SK-N-SH (cell line): ENCODE measurements around the gene ACAP3. TPM values are rescaled to one million over a fixed set of nuclear protein-coding genes. Genes with fewer than 3 reads are reported as not detected.
A peak's percentile ranks its signal among the peaks of the same experiment; 100 is the strongest.
"Not testable (repeated sequence)": the region's sequence is repeated elsewhere in the genome, so short reads cannot be mapped to it uniquely, and the experiment has no call there.

Experiments
- CTCF ChIA-PET: fragments of 300-600, 350-600 bp; formaldehyde crosslinking; extraction: SDS; loops from one replicate; lab custom pipeline; 2021; lab: Yijun Ruan, JAX
- POLR2A ChIA-PET: fragments of 350-600 bp; sonication (Branson Sonifier 250); formaldehyde crosslinking; extraction: SDS; loops from one replicate; lab custom pipeline; 2020; ENCODE audit warnings: antibody characterized with exemption, inconsistent platforms; lab: Yijun Ruan, JAX
- DNase-seq: peaks from one replicate; pipeline ENCODE4 v3.0.0; 2012
- H2AFZ ChIP-seq: fragments of 200-600 bp; sonication (generic); 2 replicates; pipeline ENCODE4 v1.8.1; 2016; ENCODE audit warnings: antibody characterized with exemption, mild to moderate bottlenecking, low read depth
- H3F3A ChIP-seq: fragments of 200-600 bp; sonication (generic); replicated peaks from 2 replicates; pipeline ENCODE3; 2016; ENCODE audit warnings: antibody characterized with exemption, mild to moderate bottlenecking; ENCODE audit not compliant: insufficient read depth
- H3K27ac ChIP-seq, 2 experiments: fragments of 200-500 bp in 1 of 2; fragments of 200-600 bp in 1 of 2; sonication (Bioruptor generic) in 1 of 2; sonication (generic), shearing (Covaris generic) in 1 of 2; 2 replicates each; pipeline versions ENCODE4 v1.5.1 to v1.6.1; 2014 to 2016; ENCODE audit warnings: low read depth in 2 of 2, inconsistent platforms in 1 of 2, low read length in 1 of 2, mild to moderate bottlenecking in 1 of 2, mixed read lengths in 1 of 2
- H3K27me3 ChIP-seq: fragments of 200-600 bp; sonication (generic), shearing (Covaris generic); 2 replicates; pipeline ENCODE4 v1.6.1; 2016; ENCODE audit warnings: mixed run types; ENCODE audit not compliant: insufficient read depth
- H3K36me3 ChIP-seq, 2 experiments: fragments of 200-500 bp in 1 of 2; fragments of 200-600 bp in 1 of 2; sonication (Bioruptor generic) in 1 of 2; sonication (generic) in 1 of 2; replicated peaks in 1 of 2; 2 replicates each; pipeline versions ENCODE3 to v1.5.1; 2014 to 2016; ENCODE audit warnings: low read length in 1 of 2, mild to moderate bottlenecking in 1 of 2; ENCODE audit not compliant: insufficient read depth in 2 of 2, control insufficient read depth in 1 of 2
- H3K4me1 ChIP-seq, 2 experiments: fragments of 200-500 bp in 1 of 2; fragments of 200-600 bp in 1 of 2; sonication (Bioruptor generic) in 1 of 2; sonication (generic), shearing (Covaris generic) in 1 of 2; 2 replicates each; pipeline versions ENCODE4 v1.5.1 to v1.6.1; 2014 to 2016; ENCODE audit warnings: low read depth in 1 of 2, low read length in 1 of 2, mixed run types in 1 of 2; ENCODE audit not compliant: insufficient read depth in 2 of 2, control insufficient read depth in 1 of 2
- H3K4me2 ChIP-seq: fragments of 200-600 bp; sonication (generic), shearing (Covaris generic); 2 replicates; pipeline ENCODE4 v1.6.1; 2017; ENCODE audit warnings: mixed run types
- H3K4me3 ChIP-seq, 2 experiments: fragments of 200-500 bp in 1 of 2; fragments of 200-600 bp in 1 of 2; sonication (Bioruptor generic) in 1 of 2; sonication (generic), shearing (Covaris generic) in 1 of 2; 2 replicates each; pipeline versions ENCODE4 v1.5.1 to v1.8.1; 2014 to 2016; ENCODE audit warnings: low read depth in 2 of 2, inconsistent platforms in 1 of 2, low read length in 1 of 2, mild to moderate bottlenecking in 1 of 2, mixed read lengths in 1 of 2, moderate library complexity in 1 of 2
- H3K79me2 ChIP-seq: fragments of 200-600 bp; sonication (generic); 2 replicates; pipeline ENCODE4 v1.8.1; 2017; ENCODE audit warnings: mild to moderate bottlenecking; ENCODE audit not compliant: insufficient read depth
- H3K9ac ChIP-seq: fragments of 200-600 bp; sonication (generic); 2 replicates; pipeline ENCODE4 v1.6.1; 2017; ENCODE audit warnings: mixed run types
- H3K9me2 ChIP-seq: fragments of 200-600 bp; sonication (generic); 2 replicates; pipeline ENCODE4 v1.6.1; 2017; ENCODE audit warnings: mixed run types
- H3K9me3 ChIP-seq: fragments of 200-600 bp; sonication (generic); 2 replicates; pipeline ENCODE4 v1.6.1; 2017; ENCODE audit warnings: mixed run types, mild to moderate bottlenecking, moderate library complexity
- H4K20me1 ChIP-seq: fragments of 200-600 bp; sonication (generic); 2 replicates; pipeline ENCODE4 v1.6.1; 2017; ENCODE audit warnings: mild to moderate bottlenecking, mixed run types; ENCODE audit not compliant: insufficient read depth
- FOXM1 ChIP-seq: IDR thresholded peaks from 2 replicates; pipeline ENCODE4 v1.4.0; 2012; ENCODE audit warnings: low read depth, mild to moderate bottlenecking
- NFIC ChIP-seq: IDR thresholded peaks from 2 replicates; pipeline ENCODE4 v1.4.0; 2012; ENCODE audit warnings: borderline replicate concordance
- RAD21 ChIP-seq: IDR thresholded peaks from 2 replicates; pipeline ENCODE4 v1.6.1; 2012; ENCODE audit warnings: mild to moderate bottlenecking, low read length
- RFX5 ChIP-seq: IDR thresholded peaks from 2 replicates; pipeline ENCODE4 v1.6.1; 2012; ENCODE audit warnings: mild to moderate bottlenecking, improper control_type of control experiment, low read length
- RXRA ChIP-seq: IDR thresholded peaks from 2 replicates; pipeline ENCODE4 v1.4.0; 2012; ENCODE audit warnings: low read depth, mild to moderate bottlenecking, borderline replicate concordance
- TCF12 ChIP-seq: IDR thresholded peaks from 2 replicates; pipeline ENCODE4 v1.4.0; 2012
- YY1 ChIP-seq: IDR thresholded peaks from 2 replicates; pipeline ENCODE4 v1.4.0; 2012; ENCODE audit warnings: low read depth, mild to moderate bottlenecking
- WGBS: methylation state at CpG from one replicate; pipeline ENCODE4 v1.1.6; 2017; ENCODE audit warnings: low lambda C conversion rate; 5-methylcytosine and 5-hydroxymethylcytosine counted together
- polyA plus RNA-seq, 3 experiments: library from polyadenylated mRNA; depleted of rRNA; stranded (reverse); fragments of >200 nt; gene quantifications; 2 replicates each; pipeline ENCODE4 v1.2.3, GENCODE V29; 2012
- TF ChIP-seq, protein P1 (sequence below): fragments of 150-350 bp; IDR thresholded peaks from 2 replicates; pipeline ENCODE4 v1.6.1; 2016; ENCODE audit warnings: mild to moderate bottlenecking, low read depth, low read length
- TF ChIP-seq, protein P2 (sequence below): IDR thresholded peaks from 2 replicates; pipeline ENCODE4; 2012
- TF ChIP-seq, protein P3 (sequence below): IDR thresholded peaks from 2 replicates; pipeline ENCODE4 v1.6.1; 2012; ENCODE audit warnings: mild to moderate bottlenecking, low read depth, low read length, moderate library complexity
- TF ChIP-seq, protein P4 (sequence below): IDR thresholded peaks from 2 replicates; pipeline ENCODE4 v1.4.0; 2012; ENCODE audit warnings: low read depth, borderline replicate concordance
- TF ChIP-seq, protein P5 (sequence below): IDR thresholded peaks from 2 replicates; pipeline ENCODE4 v1.4.0; 2012; ENCODE audit warnings: low read depth

Gene ACAP3
- polyA plus RNA-seq, 1 of the 3 experiments (the other 2 are of a cell fraction): 51.7 TPM

DNA sequence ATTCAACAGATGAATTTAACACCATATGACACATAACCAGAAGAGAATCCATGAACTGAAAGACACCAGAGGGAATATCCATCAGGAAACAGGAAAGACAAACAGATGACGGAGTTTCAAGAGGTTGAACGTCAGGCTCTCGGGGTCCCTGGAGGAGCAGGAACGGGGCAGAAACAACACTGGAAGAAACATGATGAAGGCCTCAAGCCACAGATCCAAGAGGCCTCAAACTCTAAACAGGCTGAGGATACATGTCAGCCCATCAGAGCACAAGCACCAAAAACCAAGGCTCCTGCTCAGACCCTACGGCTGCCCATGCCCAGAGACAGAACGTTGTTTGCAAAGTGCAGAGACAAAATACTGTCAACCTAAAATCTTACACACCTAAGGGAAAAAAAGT, 9.7 kb upstream of the ACAP3 start:
- ChIA-PET CTCF (no interaction called here), POLR2A (no interaction called here)
- peaks cover 69% of the 10 kb centered on the region for H3K79me2 ChIP-seq

DNA sequence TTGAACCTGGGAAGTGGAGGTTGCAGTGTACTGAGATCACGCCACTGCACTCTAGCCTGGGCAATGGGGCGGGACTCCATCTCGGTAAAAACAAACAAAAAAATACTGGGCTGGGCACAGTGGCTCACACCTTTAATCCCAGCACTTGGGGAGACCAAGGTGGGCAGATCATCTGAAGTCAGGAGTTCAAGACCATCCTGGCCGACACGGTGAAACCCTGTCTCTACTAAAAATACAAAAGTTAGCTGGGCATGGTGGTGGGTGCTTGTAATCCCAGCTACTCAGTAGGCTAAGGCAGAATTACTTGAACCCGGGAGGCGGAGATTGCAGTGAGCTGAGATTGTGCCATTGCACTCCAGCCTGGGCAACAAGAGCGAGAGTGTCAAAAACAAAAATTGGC, 8.5 kb upstream of the ACAP3 start:
- peaks cover 14% of the 10 kb centered on the region for H3F3A ChIP-seq
- POLR2A ChIA-PET: interaction anchor here (1.1 kb wide), 1 partner anchor 85 kb away, joined by 3 read pairs; no protein-coding TSS in a partner anchor
- H3K9ac ChIP-seq, H2AFZ ChIP-seq, CTCF ChIA-PET, H3K9me3 ChIP-seq, DNase-seq, H3K27me3 ChIP-seq, H3K9me2 ChIP-seq, H3K4me2 ChIP-seq, H3K4me1 ChIP-seq, H3K4me3 ChIP-seq, H3K27ac ChIP-seq: not testable (repeated sequence)
- peaks cover 12 to 62% of the 10 kb centered on the region in 2 experiments for H3K36me3 ChIP-seq
- WGBS: 90% methylated on average over 8 of the region's 8 CpGs
- peaks cover 41% of the 10 kb centered on the region for H4K20me1 ChIP-seq
- H3K79me2 ChIP-seq: peaks cover 58% of the 10 kb centered on the region

More for the DNA sequence above, 9.7 kb upstream of the ACAP3 start:
- H2AFZ ChIP-seq: no peak overlapping the region
- peaks cover 51% of the 10 kb centered on the region for H4K20me1 ChIP-seq
- no peaks in the 10 kb centered on the region for H3K9me3 ChIP-seq
- no peaks in the 10 kb centered on the region for H3K9me2 ChIP-seq
- no peak for DNase-seq
- peak overlapping the region in 1 of 2 experiments; percentile 86; a peak in 2 of 4 replicates for H3K27ac ChIP-seq
- TF ChIP-seq NFIC (no peak), YY1 (no peak), RXRA (no peak), FOXM1 (no peak), TCF12 (no peak), RAD21 (no peak), RFX5 (no peak)
- TF ChIP-seq, protein P1, sequence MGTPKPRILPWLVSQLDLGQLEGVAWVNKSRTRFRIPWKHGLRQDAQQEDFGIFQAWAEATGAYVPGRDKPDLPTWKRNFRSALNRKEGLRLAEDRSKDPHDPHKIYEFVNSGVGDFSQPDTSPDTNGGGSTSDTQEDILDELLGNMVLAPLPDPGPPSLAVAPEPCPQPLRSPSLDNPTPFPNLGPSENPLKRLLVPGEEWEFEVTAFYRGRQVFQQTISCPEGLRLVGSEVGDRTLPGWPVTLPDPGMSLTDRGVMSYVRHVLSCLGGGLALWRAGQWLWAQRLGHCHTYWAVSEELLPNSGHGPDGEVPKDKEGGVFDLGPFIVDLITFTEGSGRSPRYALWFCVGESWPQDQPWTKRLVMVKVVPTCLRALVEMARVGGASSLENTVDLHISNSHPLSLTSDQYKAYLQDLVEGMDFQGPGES: no peak
- TF ChIP-seq, protein P2, sequence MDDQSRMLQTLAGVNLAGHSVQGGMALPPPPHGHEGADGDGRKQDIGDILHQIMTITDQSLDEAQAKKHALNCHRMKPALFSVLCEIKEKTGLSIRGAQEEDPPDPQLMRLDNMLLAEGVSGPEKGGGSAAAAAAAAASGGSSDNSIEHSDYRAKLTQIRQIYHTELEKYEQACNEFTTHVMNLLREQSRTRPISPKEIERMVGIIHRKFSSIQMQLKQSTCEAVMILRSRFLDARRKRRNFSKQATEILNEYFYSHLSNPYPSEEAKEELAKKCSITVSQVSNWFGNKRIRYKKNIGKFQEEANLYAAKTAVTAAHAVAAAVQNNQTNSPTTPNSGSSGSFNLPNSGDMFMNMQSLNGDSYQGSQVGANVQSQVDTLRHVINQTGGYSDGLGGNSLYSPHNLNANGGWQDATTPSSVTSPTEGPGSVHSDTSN: no peak
- TF ChIP-seq, protein P3, sequence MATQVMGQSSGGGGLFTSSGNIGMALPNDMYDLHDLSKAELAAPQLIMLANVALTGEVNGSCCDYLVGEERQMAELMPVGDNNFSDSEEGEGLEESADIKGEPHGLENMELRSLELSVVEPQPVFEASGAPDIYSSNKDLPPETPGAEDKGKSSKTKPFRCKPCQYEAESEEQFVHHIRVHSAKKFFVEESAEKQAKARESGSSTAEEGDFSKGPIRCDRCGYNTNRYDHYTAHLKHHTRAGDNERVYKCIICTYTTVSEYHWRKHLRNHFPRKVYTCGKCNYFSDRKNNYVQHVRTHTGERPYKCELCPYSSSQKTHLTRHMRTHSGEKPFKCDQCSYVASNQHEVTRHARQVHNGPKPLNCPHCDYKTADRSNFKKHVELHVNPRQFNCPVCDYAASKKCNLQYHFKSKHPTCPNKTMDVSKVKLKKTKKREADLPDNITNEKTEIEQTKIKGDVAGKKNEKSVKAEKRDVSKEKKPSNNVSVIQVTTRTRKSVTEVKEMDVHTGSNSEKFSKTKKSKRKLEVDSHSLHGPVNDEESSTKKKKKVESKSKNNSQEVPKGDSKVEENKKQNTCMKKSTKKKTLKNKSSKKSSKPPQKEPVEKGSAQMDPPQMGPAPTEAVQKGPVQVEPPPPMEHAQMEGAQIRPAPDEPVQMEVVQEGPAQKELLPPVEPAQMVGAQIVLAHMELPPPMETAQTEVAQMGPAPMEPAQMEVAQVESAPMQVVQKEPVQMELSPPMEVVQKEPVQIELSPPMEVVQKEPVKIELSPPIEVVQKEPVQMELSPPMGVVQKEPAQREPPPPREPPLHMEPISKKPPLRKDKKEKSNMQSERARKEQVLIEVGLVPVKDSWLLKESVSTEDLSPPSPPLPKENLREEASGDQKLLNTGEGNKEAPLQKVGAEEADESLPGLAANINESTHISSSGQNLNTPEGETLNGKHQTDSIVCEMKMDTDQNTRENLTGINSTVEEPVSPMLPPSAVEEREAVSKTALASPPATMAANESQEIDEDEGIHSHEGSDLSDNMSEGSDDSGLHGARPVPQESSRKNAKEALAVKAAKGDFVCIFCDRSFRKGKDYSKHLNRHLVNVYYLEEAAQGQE: no peak
- TF ChIP-seq, protein P4, sequence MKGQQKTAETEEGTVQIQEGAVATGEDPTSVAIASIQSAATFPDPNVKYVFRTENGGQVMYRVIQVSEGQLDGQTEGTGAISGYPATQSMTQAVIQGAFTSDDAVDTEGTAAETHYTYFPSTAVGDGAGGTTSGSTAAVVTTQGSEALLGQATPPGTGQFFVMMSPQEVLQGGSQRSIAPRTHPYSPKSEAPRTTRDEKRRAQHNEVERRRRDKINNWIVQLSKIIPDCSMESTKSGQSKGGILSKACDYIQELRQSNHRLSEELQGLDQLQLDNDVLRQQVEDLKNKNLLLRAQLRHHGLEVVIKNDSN: no peak
- TF ChIP-seq, protein P5, sequence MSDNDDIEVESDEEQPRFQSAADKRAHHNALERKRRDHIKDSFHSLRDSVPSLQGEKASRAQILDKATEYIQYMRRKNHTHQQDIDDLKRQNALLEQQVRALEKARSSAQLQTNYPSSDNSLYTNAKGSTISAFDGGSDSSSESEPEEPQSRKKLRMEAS: no peak
- TF ChIP-seq, all 33 proteins: peak for 0
- WGBS: 91% methylated on average over 6 of the region's 6 CpGs
- Histone ChIP-seq H3F3A (peaks cover 14% of the 10 kb centered on the region), H3K4me2 (no peak overlapping the region), H3K27me3 (no peaks in the 10 kb centered on the region), H3K4me1 (peaks cover 3 to 4% of the 10 kb centered on the region in 2 experiments; a peak in 2 of 4 replicates), H3K9ac (no peak overlapping the region), H3K4me3 (no peak overlapping the region), H3K36me3 (peaks cover 12 to 60% of the 10 kb centered on the region in 2 experiments)
